GM18873 (cell line): ENCODE measurements around the gene BCL10.
A peak's percentile ranks its signal among the peaks of the same experiment; 100 is the strongest.
"Not testable (repeated sequence)": the region's sequence is repeated elsewhere in the genome, so short reads cannot be mapped to it uniquely, and the experiment has no call there.

Experiments used
- ATAC-seq: cut with Tn5 transposase; IDR thresholded peaks from one replicate; pipeline ENCODE4 v1.9.1; 2021; ENCODE audit warnings: mild to moderate bottlenecking, moderate library complexity, moderate number of reproducible peaks; ENCODE audit not compliant: unreplicated experiment, low FRiP score

Gene BCL10

DNA sequence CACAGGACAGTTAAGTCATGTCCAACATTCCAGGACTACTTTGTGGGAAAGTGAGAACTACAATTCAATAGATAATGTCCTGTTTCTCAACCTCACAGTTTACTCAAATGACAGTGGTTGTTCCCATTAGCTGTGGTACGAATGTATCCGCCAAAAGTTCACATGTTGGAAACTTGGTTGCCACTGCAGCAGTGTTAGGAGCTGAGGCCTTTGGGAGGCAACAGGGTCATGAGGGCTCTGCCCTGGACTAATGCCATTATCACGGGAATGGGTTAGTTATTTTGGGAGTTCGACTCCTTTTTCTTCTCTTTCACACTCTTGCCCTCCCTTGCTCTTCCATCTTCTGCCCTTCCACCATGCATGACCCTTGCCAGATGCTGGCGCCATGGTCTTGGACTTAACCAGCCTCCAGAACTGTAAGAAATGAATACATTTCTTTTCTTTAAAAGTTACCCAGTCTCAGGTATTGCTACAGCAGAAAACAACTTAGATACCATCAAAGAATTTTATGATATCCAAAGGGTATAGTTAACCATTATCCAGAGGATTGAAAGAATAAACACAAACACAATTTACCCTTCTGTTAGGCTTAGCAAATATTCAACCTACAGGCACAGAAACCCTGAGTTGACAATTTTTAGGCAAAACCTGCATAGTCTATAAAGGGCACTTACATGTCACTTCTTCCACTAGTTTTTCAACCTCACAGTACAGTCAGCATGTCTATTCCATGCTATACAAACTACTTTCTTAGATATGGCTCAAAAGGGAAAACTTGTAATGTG is 7.4 kb downstream of the BCL10 start:
- ATAC-seq = no peak

DNA sequence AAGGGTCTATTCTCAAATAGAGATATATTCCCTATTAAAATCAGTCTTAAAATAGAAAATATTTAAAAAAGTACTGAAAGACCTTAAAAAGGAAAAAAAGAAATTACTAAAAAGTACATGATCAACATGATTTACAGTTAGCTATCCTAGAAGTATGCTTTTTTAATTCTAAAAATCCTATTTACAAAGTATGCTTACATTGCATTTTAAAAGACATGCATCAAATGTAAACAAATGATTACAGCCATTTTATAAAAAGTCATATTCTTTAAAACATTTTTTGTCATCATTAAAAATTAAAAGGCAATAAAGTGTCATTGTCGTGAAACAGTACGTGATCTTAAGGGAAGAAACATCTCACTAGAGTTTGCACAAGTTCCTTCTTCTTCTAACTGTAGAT is 9.1 kb downstream of the BCL10 start:
- ATAC-seq = no peak

- no peak for ATAC-seq
These were observed 12.3 kb downstream of the BCL10 start for GRCh38 chr1:85264150-85264549.

GRCh38 chr1:85262985-85263384 is 13.4 kb downstream of the BCL10 start:
- ATAC-seq = no peak

DNA sequence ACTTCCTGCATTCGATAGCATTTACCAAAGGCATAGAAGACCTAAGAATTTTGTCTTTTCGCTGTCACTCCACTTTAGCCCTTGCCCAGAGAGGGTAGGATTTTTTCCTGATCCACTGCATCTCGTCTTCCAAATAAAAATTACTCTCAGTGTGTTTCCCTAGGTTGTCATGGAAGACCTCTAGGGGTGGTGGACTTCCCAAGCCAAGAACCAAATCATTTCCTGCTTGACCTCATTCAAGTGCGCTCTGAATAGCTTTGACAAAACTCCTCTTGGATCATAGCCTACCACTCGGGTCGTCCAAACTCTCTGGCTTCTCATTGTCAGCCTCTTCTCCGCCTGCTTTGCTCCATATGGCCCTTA is 16.5 kb downstream of the BCL10 start:
- ATAC-seq = no peak

- peak; percentile 98 for ATAC-seq
These were observed 17.1 kb downstream of the BCL10 start, which contains the start of gene C1orf52 for GRCh38 chr1:85259118-85259911. TSS of gene C1orf52 (minus strand) at chr1:85259662. CDS start at chr1:85259633, 29 bp downstream.

DNA sequence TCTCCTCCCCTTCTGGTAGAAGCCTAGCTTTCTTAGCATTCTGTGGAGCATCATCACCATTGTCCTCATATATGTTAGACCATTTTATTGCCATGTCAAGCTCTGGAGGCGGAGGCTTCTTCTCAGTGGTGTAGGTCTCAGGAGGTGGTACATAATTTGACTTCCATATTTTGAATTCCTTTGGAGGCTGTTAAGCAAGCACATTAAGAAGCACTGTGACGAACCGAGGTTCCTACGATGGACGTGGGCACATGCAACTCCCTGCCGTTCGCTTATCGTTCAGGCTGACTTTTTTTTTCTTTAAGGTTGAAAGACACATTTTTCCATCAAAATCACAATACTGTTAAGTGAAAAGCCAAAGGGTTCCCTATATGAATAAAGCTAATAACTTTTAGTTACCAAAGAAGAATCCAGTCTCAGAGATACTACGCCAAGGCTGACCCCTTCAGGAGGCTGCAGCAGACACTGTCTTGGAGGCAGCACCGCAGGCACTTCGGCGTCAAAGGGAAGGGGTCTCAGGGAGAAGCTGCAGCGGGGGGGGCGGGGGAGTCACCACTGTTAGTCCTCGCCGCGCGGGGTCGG is 17.8 kb downstream of the BCL10 start:
- ATAC-seq = no peak

GRCh38 chr1:85249042-85249441 is 27.4 kb downstream of the BCL10 start:
- not testable (repeated sequence) for ATAC-seq

- no peak for ATAC-seq
These were observed 30.5 kb downstream of the BCL10 start for GRCh38 chr1:85245891-85246290.

DNA sequence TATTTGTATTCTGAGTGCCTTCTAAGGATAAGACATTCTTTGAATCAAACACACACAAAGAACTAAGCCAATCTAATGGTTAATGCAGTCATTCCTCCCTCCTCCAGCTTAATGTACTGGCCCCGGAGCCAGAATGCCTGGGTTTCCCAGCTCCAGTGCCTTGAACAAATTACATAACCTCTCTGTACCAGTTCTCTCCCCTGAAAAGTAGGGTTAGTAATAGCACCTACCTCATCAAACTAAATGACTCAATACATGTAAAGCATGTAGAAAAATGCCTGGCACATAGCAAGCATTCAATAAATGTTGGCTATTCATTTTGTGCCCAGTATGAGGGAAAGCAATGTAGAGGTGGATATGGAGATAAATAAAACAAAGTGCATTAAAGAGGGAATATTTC is 31.0 kb downstream of the BCL10 start:
- no peak for ATAC-seq

GRCh38 chr1:85244271-85245061 is 32.0 kb downstream of the BCL10 start:
- no peak for ATAC-seq

DNA sequence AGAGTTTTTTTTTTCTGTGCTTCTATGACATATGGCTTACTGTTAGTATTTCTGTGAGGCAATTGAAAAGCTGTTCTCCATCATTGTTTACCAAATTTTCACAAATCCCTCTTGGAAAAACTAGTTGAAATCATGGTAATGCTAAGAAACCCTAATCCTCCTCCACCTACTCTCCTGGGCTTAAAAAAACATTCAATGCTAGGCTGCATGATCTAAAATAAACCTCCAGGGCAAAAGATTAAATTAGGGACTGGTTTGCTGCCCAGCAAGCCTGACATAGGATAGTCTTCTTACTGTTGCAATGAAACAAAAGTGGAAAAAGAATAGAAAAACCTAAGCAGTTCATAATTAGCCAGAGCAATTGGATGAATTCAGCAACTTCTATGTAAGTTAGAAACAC is 33.1 kb downstream of the BCL10 start:
- no peak for ATAC-seq

DNA sequence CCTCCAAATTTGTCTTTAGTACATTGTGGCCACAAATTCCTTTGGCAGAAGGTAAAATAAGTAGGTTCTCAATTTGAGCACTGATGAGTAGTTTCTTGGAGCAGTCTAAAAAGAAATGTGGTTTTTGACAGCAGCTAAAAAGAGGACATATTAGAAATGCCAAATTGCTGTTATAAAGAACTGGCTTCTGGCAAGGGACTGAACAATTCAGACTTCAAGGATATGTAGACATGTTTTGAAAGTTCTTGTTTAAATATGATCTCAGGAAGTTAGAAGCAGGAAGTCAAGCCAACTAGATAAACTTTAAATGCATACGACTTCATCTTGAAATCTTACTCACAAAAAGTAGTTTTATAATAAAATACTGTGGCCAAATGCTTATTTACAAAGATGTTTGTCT is 35.8 kb downstream of the BCL10 start:
- no peak for ATAC-seq

DNA sequence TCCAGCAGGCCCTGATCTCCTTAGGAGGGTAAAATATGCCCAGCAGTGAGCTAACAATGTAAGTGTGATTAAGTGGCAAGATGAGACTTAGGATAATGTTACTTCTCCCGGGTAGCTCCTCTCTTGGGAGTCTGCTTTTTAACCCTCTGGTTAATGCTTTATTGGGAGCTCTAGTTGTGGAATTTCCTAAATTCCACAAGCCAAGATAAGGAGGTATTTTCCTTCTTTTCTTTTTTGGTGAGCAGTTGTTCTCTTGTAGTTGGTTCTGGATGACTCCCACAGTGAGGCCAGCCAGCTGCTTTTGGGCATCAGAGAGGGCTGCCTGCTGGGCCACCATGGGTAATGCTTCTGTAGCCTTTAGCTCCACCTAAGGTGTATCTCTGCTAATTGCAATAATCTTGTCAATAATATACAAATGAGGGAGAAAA is 36.2 kb downstream of the BCL10 start:
- no peak for ATAC-seq

GRCh38 chr1:85237613-85238012 is 38.8 kb downstream of the BCL10 start:
- no peak for ATAC-seq

DNA sequence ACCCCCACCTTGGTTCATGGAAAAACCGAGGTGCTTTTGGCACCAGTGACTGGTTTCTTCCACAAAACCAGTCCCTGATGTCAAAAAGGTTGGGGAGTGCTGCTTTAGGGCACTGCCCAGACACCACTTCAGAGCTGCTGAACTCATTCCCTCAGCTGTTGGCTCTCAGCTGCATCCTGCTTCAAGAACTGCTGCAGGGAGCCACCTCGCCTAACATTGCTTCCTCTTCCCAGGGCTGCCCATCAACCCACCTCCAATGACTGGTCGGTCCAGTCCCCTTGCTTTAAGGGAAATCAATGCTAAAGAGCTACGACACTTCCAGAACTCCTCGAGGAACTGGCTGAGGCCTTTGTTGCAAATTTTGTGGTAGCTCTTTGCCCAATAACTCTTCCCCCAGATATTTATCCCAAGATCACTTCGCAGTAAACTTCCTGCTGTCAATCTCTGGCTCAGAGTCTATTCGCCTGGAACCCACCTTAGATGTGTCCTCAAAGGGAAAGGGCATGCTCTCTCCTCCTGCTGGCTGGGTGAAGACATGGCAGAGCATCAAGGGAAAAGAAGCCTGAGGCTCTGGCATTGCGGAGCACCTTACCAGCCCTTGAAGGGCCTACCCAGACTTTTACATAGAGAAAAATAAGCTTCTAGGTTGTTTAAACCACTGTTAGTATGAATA is 46.0 kb downstream of the BCL10 start:
- ATAC-seq = no peak

GRCh38 chr1:85229574-85230097 is 46.8 kb downstream of the BCL10 start:
- ATAC-seq = no peak

GRCh38 chr1:85228972-85229371 is 47.5 kb downstream of the BCL10 start:
- ATAC-seq = no peak

DNA sequence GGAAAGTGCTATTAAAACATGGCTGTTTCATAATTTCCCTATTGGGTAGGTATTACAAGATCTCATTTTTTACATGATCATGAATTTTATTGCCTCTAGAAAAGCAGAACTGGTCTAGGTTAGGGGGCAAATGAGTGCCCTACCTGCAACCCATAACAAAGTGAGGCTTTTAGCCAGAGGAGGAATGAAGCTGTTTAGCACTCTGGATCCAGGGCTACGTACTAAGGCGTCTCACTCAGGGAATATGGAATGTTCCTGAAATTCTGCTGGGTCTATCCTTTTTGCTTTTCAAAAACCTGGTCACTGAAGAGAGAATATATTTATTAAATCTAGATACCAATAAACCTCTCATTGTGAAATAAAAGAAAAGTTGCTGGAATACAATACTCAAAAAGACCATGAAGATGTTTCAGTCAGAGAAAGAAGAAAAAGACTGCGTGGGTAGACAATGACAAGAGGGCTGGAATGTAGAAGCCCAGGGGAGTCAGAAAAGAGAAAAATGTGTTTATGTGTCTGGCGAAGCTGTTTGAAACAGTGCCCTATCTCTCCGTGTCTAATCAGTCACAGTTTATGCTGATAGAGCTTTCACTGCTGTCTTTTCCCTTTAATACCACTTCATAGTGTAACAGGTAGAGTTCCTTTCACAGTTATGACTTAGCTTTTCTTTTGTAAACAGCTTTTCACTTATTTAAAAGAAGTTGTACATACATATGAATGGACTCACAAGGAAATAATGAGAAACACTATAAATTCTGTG is 50.6 kb downstream of the BCL10 start:
- ATAC-seq = no peak
